Astrocyte of the spinal cord (primary cell): ENCODE data around the gene GLT8D2.

Experiments used
- DNase-seq: peaks from one replicate; pipeline ENCODE4 v3.0.0; 2011; ENCODE audit warnings: low read depth, low spot score
- H3K4me3 ChIP-seq: 2 replicates; pipeline ENCODE4 v1.5.1; 2011; ENCODE audit warnings: low read depth, mild to moderate bottlenecking, low read length, moderate library complexity
- CTCF ChIP-seq: IDR thresholded peaks from 2 replicates; pipeline ENCODE4 v1.5.1; 2012; ENCODE audit warnings: low read depth, mild to moderate bottlenecking, low read length, inconsistent platforms
- in situ Hi-C: cut with HindIII; loops from 2 replicates; pipeline ENCODE4 v1.10.0; 2017; ENCODE audit warnings: low sequenced_read_pairs

GLT8D2 gene, protein sequence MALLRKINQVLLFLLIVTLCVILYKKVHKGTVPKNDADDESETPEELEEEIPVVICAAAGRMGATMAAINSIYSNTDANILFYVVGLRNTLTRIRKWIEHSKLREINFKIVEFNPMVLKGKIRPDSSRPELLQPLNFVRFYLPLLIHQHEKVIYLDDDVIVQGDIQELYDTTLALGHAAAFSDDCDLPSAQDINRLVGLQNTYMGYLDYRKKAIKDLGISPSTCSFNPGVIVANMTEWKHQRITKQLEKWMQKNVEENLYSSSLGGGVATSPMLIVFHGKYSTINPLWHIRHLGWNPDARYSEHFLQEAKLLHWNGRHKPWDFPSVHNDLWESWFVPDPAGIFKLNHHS

GRCh38 chr12:104049903-104050356, at the start of gene GLT8D2:
Gene GLT8D2 (minus strand): TSS chr12:104050187. CDS start chr12:104019648, 30,539 bp downstream.
- in situ Hi-C loops = no loop called here
- DNase-seq = peak; percentile 84
- H3K4me3 ChIP-seq = peak within 1 kb of the TSS; percentile 64
- no peak for TF ChIP-seq CTCF

DNA sequence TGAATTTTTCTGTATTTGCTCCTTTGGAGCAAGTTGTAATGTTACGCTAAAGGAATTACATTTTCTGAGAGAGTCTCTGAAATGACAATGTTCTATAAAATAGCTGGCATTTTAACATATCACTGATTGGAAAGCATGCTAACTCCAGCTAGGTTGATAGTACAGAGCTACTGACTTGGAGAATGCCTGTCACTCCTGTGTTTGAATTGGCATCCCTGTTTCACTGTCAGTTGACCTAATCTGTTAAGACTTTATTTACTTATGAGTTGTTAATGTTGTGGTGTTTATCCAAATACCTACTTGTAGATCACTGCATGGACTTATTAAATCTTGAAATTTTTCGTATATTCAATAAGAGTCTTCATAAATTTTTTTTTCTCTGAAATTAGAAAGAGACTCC, 48.0 kb upstream of the GLT8D2 start:
- no peak for TF ChIP-seq CTCF

GRCh38 chr12:104095289-104095688, 45.3 kb upstream of the GLT8D2 start:
- no peak overlapping the region for H3K4me3 ChIP-seq
- in situ Hi-C loops = no loop called here
- DNase-seq = no peak
- TF ChIP-seq CTCF = no peak

More for the DNA sequence above, 48.0 kb upstream of the GLT8D2 start:
- in situ Hi-C loops = no loop called here
- no peak for DNase-seq
- no peak overlapping the region for H3K4me3 ChIP-seq

DNA sequence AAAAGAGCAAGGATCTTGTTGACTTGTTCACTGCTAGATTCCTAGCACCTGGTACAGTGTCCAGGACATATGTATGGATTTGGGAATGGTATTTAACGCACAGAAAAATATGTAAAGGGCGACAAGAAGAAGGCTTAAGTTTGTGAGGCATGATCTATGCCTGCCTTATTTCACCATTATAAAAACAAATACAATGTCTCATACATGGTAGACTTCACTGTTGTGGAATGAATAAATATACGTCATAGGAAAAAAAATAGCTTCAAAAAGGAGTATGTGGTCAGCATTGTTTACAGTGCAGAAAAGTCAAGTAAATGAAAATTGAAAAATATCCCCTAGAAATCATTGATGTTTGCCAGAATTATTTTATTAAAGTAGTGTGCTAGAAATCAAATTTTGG, 44.3 kb upstream of the GLT8D2 start:
- peak; percentile 45 for DNase-seq
- no peak overlapping the region for H3K4me3 ChIP-seq
- in situ Hi-C loops = no loop called here
- TF ChIP-seq CTCF = no peak

DNA sequence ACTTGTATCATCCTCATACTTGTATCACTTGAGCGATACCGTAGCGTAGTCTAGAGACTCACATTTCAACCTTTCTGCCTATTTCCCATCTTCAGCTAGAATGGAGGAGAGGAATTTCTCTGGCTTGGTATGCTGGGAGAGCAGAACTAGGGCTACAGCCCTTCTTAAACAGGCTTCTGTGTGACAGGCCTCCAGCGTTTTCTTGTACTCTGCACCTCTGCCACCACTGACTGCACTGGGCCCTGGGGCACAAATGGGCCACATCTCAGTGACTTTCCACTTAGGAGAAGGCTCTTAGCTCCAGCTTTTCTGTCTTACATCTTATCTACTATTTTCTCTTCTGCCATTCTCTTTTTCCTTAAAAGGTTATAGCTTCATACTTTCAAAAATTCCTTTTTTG, 41.1 kb upstream of the GLT8D2 start:
- DNase-seq = no peak
- no peak for TF ChIP-seq CTCF
- no peak overlapping the region for H3K4me3 ChIP-seq
- in situ Hi-C loops = no loop called here

GRCh38 chr12:104090685-104091084, 40.7 kb upstream of the GLT8D2 start:
- TF ChIP-seq CTCF = no peak
- no peak overlapping the region for H3K4me3 ChIP-seq
- in situ Hi-C loops = no loop called here
- DNase-seq = no peak
